D721Med (cell line): ENCODE measurements around the gene TPCN1.

ENCODE experiments used
- DNase-seq: peaks from one replicate; pipeline ENCODE4 v3.0.0; 2011; ENCODE audit warnings: low spot score; ENCODE audit not compliant: insufficient read length
- FAIRE-seq: peaks from 2 replicates; lab custom pipeline; 2011; peaks lifted over from hg19 to GRCh38; lab: Jason Lieb, UNC
- CTCF ChIP-seq: IDR thresholded peaks from 2 replicates; pipeline ENCODE4 v1.5.1; 2012; ENCODE audit warnings: mild to moderate bottlenecking, control low read depth; ENCODE audit not compliant: insufficient read depth; ENCODE audit errors: missing control alignments

Gene TPCN1

GRCh38 chr12:113226696-113227568, 5.7 kb downstream of the TPCN1 start:
- DNase-seq, result no peak
- FAIRE-seq, result no peak
- no peak for TF ChIP-seq CTCF

GRCh38 chr12:113227686-113228391, 6.6 kb downstream of the TPCN1 start:
- DNase-seq (no peak), FAIRE-seq (no peak)
- TF ChIP-seq CTCF, result no peak

- no peak for FAIRE-seq
- no peak for TF ChIP-seq CTCF
- DNase-seq, result no peak
Measured at GRCh38 chr12:113228394-113229028, 7.2 kb downstream of the TPCN1 start.

- FAIRE-seq (no peak), DNase-seq (no peak)
- TF ChIP-seq CTCF, result no peak
Measured at GRCh38 chr12:113230315-113231234, 9.3 kb downstream of the TPCN1 start.

- FAIRE-seq, result no peak
- DNase-seq, result no peak
- TF ChIP-seq CTCF, result no peak
Measured at GRCh38 chr12:113231235-113232088, 10.2 kb downstream of the TPCN1 start.
